ELR (cell line): Measurements from ENCODE around the gene WDR6.

ENCODE experiments used
- DNase-seq: peaks from one replicate; pipeline ENCODE4 v3.0.0-alpha.2; 2015; ENCODE audit warnings: low read depth

The WDR6 gene

GRCh38 chr3:49015765-49016164 lies 8.6 kb downstream of the WDR6 start:
- peak; percentile 57 for DNase-seq

GRCh38 chr3:49016414-49017228 lies 9.4 kb downstream of the WDR6 start:
- no peak for DNase-seq

- DNase-seq = peak; percentile 28
These were observed 10.2 kb downstream of the WDR6 start for GRCh38 chr3:49017229-49017970.

- peak; percentile 66 for DNase-seq
These were observed 10.9 kb downstream of the WDR6 start, which contains the start of gene DALRD3 for GRCh38 chr3:49017971-49018706. TSS of gene DALRD3 (minus strand) at chr3:49018580. CDS start at chr3:49018564, 16 bp downstream.

GRCh38 chr3:49018707-49019006 lies 11.5 kb downstream of the WDR6 start:
- DNase-seq = peak; percentile 28

- DNase-seq = no peak
These were observed 12.7 kb downstream of the WDR6 start for GRCh38 chr3:49019941-49020329.

- DNase-seq = peak; percentile 40
These were observed 13.4 kb downstream of the WDR6 start for GRCh38 chr3:49020330-49021212.

GRCh38 chr3:49021213-49021812 lies 14.1 kb downstream of the WDR6 start:
- peak; percentile 98 for DNase-seq

GRCh38 chr3:49021813-49022687 lies 14.9 kb downstream of the WDR6 start, which contains the start of gene NDUFAF3:
TSS of gene NDUFAF3 (plus strand) at chr3:49022121. CDS start at chr3:49022145, 24 bp downstream.
- peak; percentile 92 for DNase-seq

- peak; percentile 60 for DNase-seq
These were observed 15.5 kb downstream of the WDR6 start for GRCh38 chr3:49022688-49023171.

- no peak for DNase-seq
These were observed 16.6 kb downstream of the WDR6 start for GRCh38 chr3:49023775-49024174.

- DNase-seq = no peak
These were observed 17.3 kb downstream of the WDR6 start for GRCh38 chr3:49024449-49024848.

GRCh38 chr3:49025005-49025792 lies 18.0 kb downstream of the WDR6 start:
- no peak for DNase-seq

GRCh38 chr3:49025793-49026520 lies 18.8 kb downstream of the WDR6 start:
- no peak for DNase-seq

- DNase-seq = no peak
These were observed 19.3 kb downstream of the WDR6 start for GRCh38 chr3:49026536-49026935.

GRCh38 chr3:49027634-49028033 lies 20.4 kb downstream of the WDR6 start:
- DNase-seq = no peak

- DNase-seq = no peak
These were observed 21.1 kb downstream of the WDR6 start for GRCh38 chr3:49028298-49028672.
